Measurements from ENCODE around the gene CHP2. TPM values are rescaled to one million over a fixed set of nuclear protein-coding genes. Genes with fewer than 3 reads are reported as not detected.

The CHP2 gene
- total RNA-seq (not detected), total RNA-seq (0 to 0.08 (median 0) reads per million in 29 experiments)
- not detected for total RNA-seq (2013)

DNA sequence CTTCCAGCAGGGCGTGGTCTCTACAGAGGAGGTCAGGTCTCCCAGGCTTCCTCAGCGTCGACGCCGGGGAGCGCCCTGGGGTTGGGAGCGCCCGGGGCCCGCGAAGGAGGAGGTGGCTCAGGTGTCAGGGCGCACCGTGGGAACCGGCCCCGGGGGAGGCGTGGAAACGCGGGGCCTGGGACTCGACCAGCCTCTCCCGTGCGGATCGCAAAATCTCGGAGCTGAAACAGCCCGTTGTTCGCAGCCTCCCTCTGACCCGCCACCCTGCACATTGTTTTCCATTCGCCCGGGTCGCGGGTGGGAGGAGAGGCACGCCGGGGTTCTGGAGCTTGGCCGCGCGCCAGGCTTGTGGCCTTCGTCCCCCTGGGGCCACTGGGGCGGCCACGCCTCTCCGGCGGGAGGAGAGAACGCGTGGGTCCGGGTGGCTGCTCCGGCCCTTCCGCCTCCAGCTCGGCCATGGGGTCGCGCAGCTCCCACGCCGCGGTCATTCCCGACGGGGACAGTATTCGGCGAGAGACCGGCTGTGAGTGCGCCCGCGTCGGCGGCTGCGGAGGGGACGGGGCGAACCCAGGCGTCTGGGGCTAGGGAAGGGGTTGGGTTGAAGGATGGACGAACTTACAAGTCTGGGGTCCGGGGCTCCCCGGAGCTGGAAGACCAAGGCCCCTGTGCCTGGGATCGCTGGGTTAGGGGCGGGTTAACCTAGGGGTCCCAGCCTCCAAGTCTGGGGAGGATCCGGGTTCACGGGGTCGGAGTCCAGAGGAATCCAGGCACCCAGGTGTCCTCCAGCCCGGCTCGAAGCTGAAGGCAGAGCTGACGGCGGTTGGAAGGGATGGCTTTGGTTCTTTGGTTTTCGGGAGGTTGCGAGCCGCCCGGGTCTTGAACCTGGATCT is at the start of gene CHP2:
Gene CHP2, plus strand, starts transcription at position 433 of the 890 bp plus-strand sequence. Its CDS starts 24 bp downstream, at position 457.
- Mint-ChIP-seq H3K36me3 (no peaks in the 10 kb centered on the region), H3K4me3 (peak within 1 kb of the TSS in 1 of 3 donors; percentile 40), H3K27me3 (peaks cover 42 to 58% of the 10 kb centered on the region in 2 donors), H3K4me1 (peaks cover 0 to 8% (median 1%) of the 10 kb centered on the region in 3 donors), H3K9me3 (no peaks in the 10 kb centered on the region), H3K27ac (no peak within 1 kb of the TSS)
- DNase-seq (no peak), ATAC-seq (replicated peaks in 1 of 4) (no peak)
- H3K36me3 ChIP-seq (ENCODE audit: control insufficient read depth in 2 of 2, extremely low read depth in 1 of 2, insufficient read depth in 1 of 2, low read length in 1 of 2) = no peaks in the 10 kb centered on the region
- no peak within 1 kb of the TSS for H3K4me3 ChIP-seq (ENCODE audit: control insufficient read depth in 1 of 2, extremely low read depth in 1 of 2, low read length in 1 of 2)
- peaks cover 0 to 12% of the 10 kb centered on the region in 2 experiments for H3K4me1 ChIP-seq (ENCODE audit: control insufficient read depth in 1 of 2, extremely low read depth in 1 of 2, insufficient read depth in 2 of 2, low read length in 2 of 2)
- CTCF ChIA-PET = no interaction called here
- 8% methylated on average over 72 of the region's 80 CpGs for WGBS (ENCODE audit: insufficient coverage)
- H3K27me3 ChIP-seq (replicated peaks in 1 of 2; ENCODE audit: control insufficient read depth in 2 of 2, extremely low read depth in 1 of 2, insufficient read depth in 2 of 2, low read length in 1 of 2) = peaks cover 3 to 49% of the 10 kb centered on the region in 2 experiments
- no peak within 1 kb of the TSS for H3K27ac ChIP-seq (ENCODE audit: low read length)
- POLR2A ChIA-PET = interaction anchor here in 1 of 2 donors (0.5 kb wide), 1 partner anchor 52 kb away, joined by 3 read pairs; no protein-coding TSS in a partner anchor
- H3K9me3 ChIP-seq = no peaks in the 10 kb centered on the region

DNA sequence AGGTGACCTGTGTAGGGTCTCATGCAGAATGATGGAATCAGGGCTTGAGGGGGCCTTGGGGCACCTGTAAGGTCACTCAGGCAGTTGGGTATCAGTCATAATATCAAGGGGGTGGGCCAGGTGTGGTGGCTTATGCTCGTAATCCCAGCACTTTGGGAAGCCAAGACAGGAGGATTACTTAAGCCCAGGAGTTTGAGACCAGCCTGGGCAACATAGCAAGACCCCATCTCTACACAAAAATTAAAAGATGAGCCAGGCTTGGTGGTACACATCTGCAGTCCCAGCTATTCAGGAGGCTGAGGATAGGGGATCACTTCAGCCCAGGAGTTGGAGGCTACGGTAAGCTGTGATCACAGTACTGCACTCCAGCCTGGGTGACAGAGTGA is 49.3 kb upstream of the CHP2 start:
- Histone ChIP-seq H3K36me3 (ENCODE audit: control insufficient read depth in 2 of 2, extremely low read depth in 1 of 2, insufficient read depth in 1 of 2, low read length in 1 of 2) (no peaks in the 10 kb centered on the region), H3K27ac (ENCODE audit: low read length) (no peak overlapping the region), H3K27me3 (replicated peaks in 1 of 2; ENCODE audit: control insufficient read depth in 2 of 2, extremely low read depth in 1 of 2, insufficient read depth in 2 of 2, low read length in 1 of 2) (peaks cover 2 to 36% of the 10 kb centered on the region in 2 experiments), H3K9me3 (no peaks in the 10 kb centered on the region), H3K4me3 (ENCODE audit: control insufficient read depth in 1 of 2, extremely low read depth in 1 of 2, low read length in 1 of 2) (no peak overlapping the region), H3K4me1 (ENCODE audit: control insufficient read depth in 1 of 2, extremely low read depth in 1 of 2, insufficient read depth in 2 of 2, low read length in 2 of 2) (no peaks in the 10 kb centered on the region)
- ATAC-seq (replicated peaks in 1 of 4) (no peak), DNase-seq (no peak)
- ChIA-PET CTCF (no interaction called here), POLR2A (no interaction called here)
- Mint-ChIP-seq H3K4me3 (no peak overlapping the region), H3K4me1 (no peaks in the 10 kb centered on the region), H3K27ac (no peak overlapping the region), H3K36me3 (peaks cover 4% of the 10 kb centered on the region), H3K9me3 (peaks cover 10 to 24% (median 12%) of the 10 kb centered on the region in 3 donors), H3K27me3 (peaks cover 29 to 36% of the 10 kb centered on the region in 2 donors)
- no CpG with 5 or more reads among the region's 2 CpGs for WGBS (ENCODE audit: insufficient coverage)

DNA sequence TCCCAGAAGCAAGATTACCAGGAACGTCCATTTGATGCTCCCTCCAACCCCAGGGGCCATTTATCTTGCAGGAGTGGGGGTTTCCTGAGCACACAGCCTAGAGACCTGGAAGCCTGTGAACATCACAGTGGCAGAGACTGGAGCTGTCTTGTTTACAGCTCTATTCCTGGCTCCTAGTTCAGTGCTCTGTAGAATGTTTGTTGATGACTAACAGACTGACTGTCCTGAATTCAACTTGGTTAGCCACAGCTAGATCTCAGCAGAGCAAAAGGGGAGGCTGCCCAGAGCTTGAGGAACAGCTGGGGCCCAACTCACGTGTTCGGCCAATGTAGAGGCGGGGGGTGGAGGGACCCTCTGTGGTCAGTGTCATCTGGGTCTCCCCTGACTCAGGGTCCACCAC is 48.4 kb upstream of the CHP2 start:
- peaks cover 11 to 24% (median 12%) of the 10 kb centered on the region in 3 donors for H3K9me3 Mint-ChIP-seq
- WGBS (ENCODE audit: insufficient coverage) = 78% methylated on average over 3 of the region's 4 CpGs
- no peaks in the 10 kb centered on the region for H3K36me3 ChIP-seq (ENCODE audit: control insufficient read depth in 2 of 2, extremely low read depth in 1 of 2, insufficient read depth in 1 of 2, low read length in 1 of 2)
- ChIA-PET POLR2A (no interaction called here), CTCF (no interaction called here)
- peaks cover 4% of the 10 kb centered on the region for H3K36me3 Mint-ChIP-seq
- DNase-seq = no peak
- no peaks in the 10 kb centered on the region for H3K9me3 ChIP-seq
- peaks cover 39 to 46% of the 10 kb centered on the region in 2 donors for H3K27me3 Mint-ChIP-seq
- H3K4me3 ChIP-seq (ENCODE audit: control insufficient read depth in 1 of 2, extremely low read depth in 1 of 2, low read length in 1 of 2) = no peak overlapping the region
- no peak overlapping the region for H3K27ac ChIP-seq (ENCODE audit: low read length)
- peaks cover 4 to 43% of the 10 kb centered on the region in 2 experiments for H3K27me3 ChIP-seq (replicated peaks in 1 of 2; ENCODE audit: control insufficient read depth in 2 of 2, extremely low read depth in 1 of 2, insufficient read depth in 2 of 2, low read length in 1 of 2)
- H3K27ac Mint-ChIP-seq = no peak overlapping the region
- H3K4me1 Mint-ChIP-seq = no peaks in the 10 kb centered on the region
- no peak for ATAC-seq (replicated peaks in 1 of 4)
- no peak overlapping the region for H3K4me3 Mint-ChIP-seq
- H3K4me1 ChIP-seq (ENCODE audit: control insufficient read depth in 1 of 2, extremely low read depth in 1 of 2, insufficient read depth in 2 of 2, low read length in 2 of 2) = no peaks in the 10 kb centered on the region

DNA sequence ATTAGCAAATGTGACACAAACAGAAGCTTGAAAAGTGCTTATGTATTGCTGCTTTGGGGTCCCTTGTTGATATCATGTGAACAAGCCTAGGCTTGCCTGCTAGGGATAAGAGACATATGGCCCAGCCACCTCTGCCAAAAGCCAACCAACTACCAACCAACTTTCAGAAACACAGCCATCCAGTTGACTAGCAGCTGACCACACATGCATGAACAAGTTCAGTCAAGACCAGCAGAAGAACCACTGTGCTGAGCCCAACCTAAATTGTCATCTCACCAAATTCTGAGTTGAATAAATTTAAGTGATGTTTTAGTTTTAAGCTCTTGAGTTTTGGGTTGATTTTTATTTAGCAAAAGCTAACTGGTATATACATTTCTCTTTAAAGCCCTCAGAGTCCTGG is 45.3 kb upstream of the CHP2 start:
- Histone ChIP-seq H3K4me1 (ENCODE audit: control insufficient read depth in 1 of 2, extremely low read depth in 1 of 2, insufficient read depth in 2 of 2, low read length in 2 of 2) (no peaks in the 10 kb centered on the region), H3K36me3 (ENCODE audit: control insufficient read depth in 2 of 2, extremely low read depth in 1 of 2, insufficient read depth in 1 of 2, low read length in 1 of 2) (no peaks in the 10 kb centered on the region), H3K9me3 (no peaks in the 10 kb centered on the region), H3K27ac (ENCODE audit: low read length) (no peak overlapping the region), H3K4me3 (ENCODE audit: control insufficient read depth in 1 of 2, extremely low read depth in 1 of 2, low read length in 1 of 2) (no peak overlapping the region), H3K27me3 (replicated peaks in 1 of 2; ENCODE audit: control insufficient read depth in 2 of 2, extremely low read depth in 1 of 2, insufficient read depth in 2 of 2, low read length in 1 of 2) (peaks cover 8 to 65% of the 10 kb centered on the region in 2 experiments)
- Mint-ChIP-seq H3K4me1 (no peaks in the 10 kb centered on the region), H3K4me3 (no peak overlapping the region), H3K27me3 (peaks cover 51 to 59% of the 10 kb centered on the region in 2 donors), H3K9me3 (peaks cover 5 to 17% (median 7%) of the 10 kb centered on the region in 3 donors), H3K27ac (no peak overlapping the region), H3K36me3 (peaks cover 4% of the 10 kb centered on the region)
- ChIA-PET POLR2A (no interaction called here), CTCF (no interaction called here)
- DNase-seq = no peak
- ATAC-seq (replicated peaks in 1 of 4) = no peak

DNA sequence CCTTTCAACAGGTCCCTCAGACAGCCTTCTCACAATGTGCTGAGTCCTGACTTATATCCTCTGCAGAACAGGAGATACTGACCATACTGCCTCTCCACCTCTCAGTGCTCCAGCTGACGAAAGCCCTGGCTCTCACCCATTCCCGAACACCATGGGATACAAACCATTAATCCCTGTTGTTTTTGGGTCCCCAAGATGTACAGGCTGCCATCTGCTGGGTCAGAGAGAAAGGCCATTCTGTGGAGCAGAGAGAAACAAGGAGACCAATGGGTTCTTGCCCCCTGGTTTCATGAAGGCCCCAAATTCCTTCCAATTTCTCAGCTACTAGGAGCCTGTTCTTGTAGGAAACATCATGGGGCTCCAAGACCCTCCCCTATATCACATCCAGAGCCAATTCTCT is 44.8 kb upstream of the CHP2 start:
- H3K9me3 Mint-ChIP-seq = peaks cover 5 to 17% (median 7%) of the 10 kb centered on the region in 3 donors
- Histone ChIP-seq H3K9me3 (no peaks in the 10 kb centered on the region), H3K4me3 (ENCODE audit: control insufficient read depth in 1 of 2, extremely low read depth in 1 of 2, low read length in 1 of 2) (no peak overlapping the region), H3K4me1 (ENCODE audit: control insufficient read depth in 1 of 2, extremely low read depth in 1 of 2, insufficient read depth in 2 of 2, low read length in 2 of 2) (no peaks in the 10 kb centered on the region), H3K36me3 (ENCODE audit: control insufficient read depth in 2 of 2, extremely low read depth in 1 of 2, insufficient read depth in 1 of 2, low read length in 1 of 2) (no peaks in the 10 kb centered on the region), H3K27ac (ENCODE audit: low read length) (no peak overlapping the region), H3K27me3 (replicated peaks in 1 of 2; ENCODE audit: control insufficient read depth in 2 of 2, extremely low read depth in 1 of 2, insufficient read depth in 2 of 2, low read length in 1 of 2) (peaks cover 11 to 63% of the 10 kb centered on the region in 2 experiments)
- DNase-seq = no peak
- POLR2A ChIA-PET = no interaction called here
- CTCF ChIA-PET = no interaction called here
- no peak overlapping the region for H3K4me3 Mint-ChIP-seq
- H3K4me1 Mint-ChIP-seq = no peaks in the 10 kb centered on the region
- peaks cover 4% of the 10 kb centered on the region for H3K36me3 Mint-ChIP-seq
- WGBS (ENCODE audit: insufficient coverage) = no CpG with 5 or more reads among the region's 2 CpGs
- ATAC-seq (replicated peaks in 1 of 4) = no peak
- no peak overlapping the region for H3K27ac Mint-ChIP-seq
- peaks cover 53 to 63% of the 10 kb centered on the region in 2 donors for H3K27me3 Mint-ChIP-seq

DNA sequence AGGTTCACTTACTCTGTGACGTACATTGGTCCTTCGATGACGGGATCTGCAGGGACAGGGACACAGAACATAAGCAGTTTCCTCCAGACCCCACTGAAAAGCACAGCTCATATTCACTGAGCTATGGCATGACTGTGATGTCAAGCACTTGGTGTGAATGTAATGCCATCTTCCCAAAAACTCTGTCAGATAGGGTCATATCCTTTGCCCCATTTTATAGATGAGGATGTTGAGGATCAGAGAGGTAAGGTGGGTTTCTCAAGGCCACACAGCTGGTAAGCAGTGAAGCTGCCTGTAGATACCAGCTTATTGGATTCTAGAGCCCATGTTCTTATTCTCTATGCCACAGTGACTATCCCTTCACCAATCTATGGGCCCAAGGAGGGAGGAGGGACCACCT is 44.3 kb upstream of the CHP2 start:
- no peak overlapping the region for H3K4me3 Mint-ChIP-seq
- H3K36me3 Mint-ChIP-seq = peaks cover 4% of the 10 kb centered on the region
- WGBS (ENCODE audit: insufficient coverage) = 100% methylated on average over 1 of the region's 3 CpGs
- H3K4me1 ChIP-seq (ENCODE audit: control insufficient read depth in 1 of 2, extremely low read depth in 1 of 2, insufficient read depth in 2 of 2, low read length in 2 of 2) = no peaks in the 10 kb centered on the region
- H3K36me3 ChIP-seq (ENCODE audit: control insufficient read depth in 2 of 2, extremely low read depth in 1 of 2, insufficient read depth in 1 of 2, low read length in 1 of 2) = no peaks in the 10 kb centered on the region
- POLR2A ChIA-PET = no interaction called here
- peaks cover 49 to 61% of the 10 kb centered on the region in 2 donors for H3K27me3 Mint-ChIP-seq
- no peak for DNase-seq
- no peaks in the 10 kb centered on the region for H3K9me3 ChIP-seq
- H3K4me3 ChIP-seq (ENCODE audit: control insufficient read depth in 1 of 2, extremely low read depth in 1 of 2, low read length in 1 of 2) = no peak overlapping the region
- H3K27ac Mint-ChIP-seq = no peak overlapping the region
- CTCF ChIA-PET = no interaction called here
- no peak for ATAC-seq (replicated peaks in 1 of 4)
- peaks cover 11 to 61% of the 10 kb centered on the region in 2 experiments for H3K27me3 ChIP-seq (replicated peaks in 1 of 2; ENCODE audit: control insufficient read depth in 2 of 2, extremely low read depth in 1 of 2, insufficient read depth in 2 of 2, low read length in 1 of 2)
- H3K4me1 Mint-ChIP-seq = no peaks in the 10 kb centered on the region
- no peak overlapping the region for H3K27ac ChIP-seq (ENCODE audit: low read length)
- peaks cover 5 to 17% (median 7%) of the 10 kb centered on the region in 3 donors for H3K9me3 Mint-ChIP-seq
